ENCODE measurements around the gene NPEPPS.
"Not testable (repeated sequence)": the region's sequence is repeated elsewhere in the genome, so short reads cannot be mapped to it uniquely, and the experiment has no call there.

The NPEPPS gene, protein sequence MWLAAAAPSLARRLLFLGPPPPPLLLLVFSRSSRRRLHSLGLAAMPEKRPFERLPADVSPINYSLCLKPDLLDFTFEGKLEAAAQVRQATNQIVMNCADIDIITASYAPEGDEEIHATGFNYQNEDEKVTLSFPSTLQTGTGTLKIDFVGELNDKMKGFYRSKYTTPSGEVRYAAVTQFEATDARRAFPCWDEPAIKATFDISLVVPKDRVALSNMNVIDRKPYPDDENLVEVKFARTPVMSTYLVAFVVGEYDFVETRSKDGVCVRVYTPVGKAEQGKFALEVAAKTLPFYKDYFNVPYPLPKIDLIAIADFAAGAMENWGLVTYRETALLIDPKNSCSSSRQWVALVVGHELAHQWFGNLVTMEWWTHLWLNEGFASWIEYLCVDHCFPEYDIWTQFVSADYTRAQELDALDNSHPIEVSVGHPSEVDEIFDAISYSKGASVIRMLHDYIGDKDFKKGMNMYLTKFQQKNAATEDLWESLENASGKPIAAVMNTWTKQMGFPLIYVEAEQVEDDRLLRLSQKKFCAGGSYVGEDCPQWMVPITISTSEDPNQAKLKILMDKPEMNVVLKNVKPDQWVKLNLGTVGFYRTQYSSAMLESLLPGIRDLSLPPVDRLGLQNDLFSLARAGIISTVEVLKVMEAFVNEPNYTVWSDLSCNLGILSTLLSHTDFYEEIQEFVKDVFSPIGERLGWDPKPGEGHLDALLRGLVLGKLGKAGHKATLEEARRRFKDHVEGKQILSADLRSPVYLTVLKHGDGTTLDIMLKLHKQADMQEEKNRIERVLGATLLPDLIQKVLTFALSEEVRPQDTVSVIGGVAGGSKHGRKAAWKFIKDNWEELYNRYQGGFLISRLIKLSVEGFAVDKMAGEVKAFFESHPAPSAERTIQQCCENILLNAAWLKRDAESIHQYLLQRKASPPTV

DNA sequence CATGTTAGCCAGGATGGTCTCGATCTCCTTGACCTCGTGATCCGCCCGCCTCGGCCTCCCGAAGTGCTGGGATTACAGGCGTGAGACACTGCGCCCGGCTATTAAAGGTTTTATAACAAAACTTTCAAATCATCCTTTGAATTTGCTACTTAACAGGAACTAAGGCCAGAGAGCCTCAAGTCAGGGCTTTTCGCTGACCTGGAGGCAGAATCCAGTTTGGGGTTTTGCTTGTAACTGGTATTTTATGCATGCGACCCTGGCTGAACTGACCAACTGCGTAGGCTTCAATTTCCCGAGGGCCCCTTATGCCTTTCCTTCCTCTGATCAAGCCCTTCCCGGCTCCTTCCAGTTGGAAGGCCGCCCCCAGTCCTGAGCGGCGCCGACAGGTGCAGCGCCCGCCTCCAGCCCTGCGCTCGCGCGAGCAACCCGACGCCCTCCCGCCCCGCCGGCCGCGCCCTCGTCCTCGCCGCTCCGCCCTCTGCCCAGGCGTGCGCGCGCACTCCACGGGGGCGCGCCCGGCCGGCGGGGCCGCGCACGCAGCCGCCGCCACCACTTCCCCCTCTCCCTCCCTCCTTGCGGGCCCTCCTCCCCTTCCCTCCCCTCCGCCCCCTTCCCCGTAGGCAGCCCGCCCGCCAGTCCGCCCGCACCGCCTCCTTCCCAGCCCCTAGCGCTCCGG, at the start of gene NPEPPS:
NPEPPS (plus strand) TSS at position 552 of the 676 bp plus-strand sequence. CDS start 193 bp downstream, outside the sequence.
- peak; percentile 95 for DNase-seq

DNA sequence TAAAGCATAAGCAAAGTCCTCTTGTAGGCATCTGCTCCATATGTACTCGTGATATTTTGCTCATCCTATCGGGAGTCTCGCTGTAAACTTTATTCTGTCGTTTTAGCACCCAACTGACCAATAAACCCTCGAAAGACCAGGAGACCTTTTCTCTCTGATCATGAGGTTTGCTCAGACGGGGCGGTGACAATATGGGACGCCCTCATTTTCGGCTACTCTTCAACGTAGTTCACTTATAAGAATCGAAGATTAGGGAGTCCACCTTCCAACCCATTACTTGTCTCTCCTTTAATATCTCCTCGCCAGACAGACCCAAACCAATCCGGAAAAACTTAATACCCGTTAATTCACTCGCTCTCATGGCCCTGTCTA, 39.1 kb upstream of the NPEPPS start:
- DNase-seq, result not testable (repeated sequence)

DNA sequence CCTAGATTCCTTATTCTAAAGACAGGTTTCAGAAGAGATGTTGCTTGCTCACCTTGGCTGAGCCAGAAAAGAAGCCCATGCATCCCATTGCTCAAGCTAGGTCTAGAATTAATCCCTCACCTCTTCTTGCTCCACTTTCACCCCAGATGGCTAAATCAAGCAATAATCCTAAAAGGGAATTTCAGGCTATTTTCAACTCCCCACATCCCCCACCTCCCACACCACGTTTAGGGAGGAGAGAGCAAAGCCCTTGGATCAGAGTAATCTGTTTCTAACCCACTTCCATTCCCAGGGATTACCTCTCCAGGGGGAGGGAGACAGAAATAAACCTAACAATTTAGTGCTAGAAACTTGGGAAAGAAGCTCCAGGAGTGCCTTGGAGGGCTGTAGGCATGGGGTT, 31.8 kb upstream of the NPEPPS start:
- DNase-seq, result not testable (repeated sequence)

DNA sequence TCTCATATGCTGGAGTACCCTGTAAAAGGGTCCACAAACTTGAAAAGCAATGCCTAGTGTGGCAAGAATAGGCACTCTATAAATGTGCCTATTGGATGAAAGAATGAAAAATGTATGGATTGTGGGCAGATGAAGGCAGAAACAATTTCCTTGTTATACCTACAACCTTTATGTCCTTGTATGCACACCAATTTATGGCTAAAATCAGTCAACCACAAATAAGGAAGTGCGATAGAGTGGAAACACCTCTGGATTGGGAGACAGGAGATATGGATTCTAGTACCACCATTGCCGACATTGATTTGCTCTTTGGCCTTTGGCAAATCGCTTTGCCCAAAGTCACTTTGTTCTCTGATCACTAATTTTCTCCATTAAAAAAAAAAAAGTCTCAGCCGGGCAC, 31.4 kb upstream of the NPEPPS start:
- not testable (repeated sequence) for DNase-seq

DNA sequence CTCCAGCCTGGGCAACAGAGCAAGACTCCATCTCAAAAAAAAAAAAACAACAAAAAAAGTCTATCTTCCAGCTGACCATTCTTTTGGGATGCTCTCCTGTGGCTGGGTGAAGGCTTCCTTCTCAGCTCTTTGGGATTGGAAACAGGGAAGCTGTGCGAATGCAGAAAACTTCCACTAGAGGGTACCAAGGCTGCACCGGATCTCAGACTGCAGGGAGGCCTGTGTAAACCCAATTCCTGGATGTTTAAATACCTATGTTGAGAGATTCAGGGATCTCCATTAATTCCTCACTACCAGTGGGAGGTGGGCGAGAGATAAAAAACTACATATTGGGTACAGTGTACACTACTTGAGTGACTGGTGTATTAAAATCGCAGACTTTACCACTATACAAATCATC, 30.3 kb upstream of the NPEPPS start:
- DNase-seq, result peak; percentile 47

DNA sequence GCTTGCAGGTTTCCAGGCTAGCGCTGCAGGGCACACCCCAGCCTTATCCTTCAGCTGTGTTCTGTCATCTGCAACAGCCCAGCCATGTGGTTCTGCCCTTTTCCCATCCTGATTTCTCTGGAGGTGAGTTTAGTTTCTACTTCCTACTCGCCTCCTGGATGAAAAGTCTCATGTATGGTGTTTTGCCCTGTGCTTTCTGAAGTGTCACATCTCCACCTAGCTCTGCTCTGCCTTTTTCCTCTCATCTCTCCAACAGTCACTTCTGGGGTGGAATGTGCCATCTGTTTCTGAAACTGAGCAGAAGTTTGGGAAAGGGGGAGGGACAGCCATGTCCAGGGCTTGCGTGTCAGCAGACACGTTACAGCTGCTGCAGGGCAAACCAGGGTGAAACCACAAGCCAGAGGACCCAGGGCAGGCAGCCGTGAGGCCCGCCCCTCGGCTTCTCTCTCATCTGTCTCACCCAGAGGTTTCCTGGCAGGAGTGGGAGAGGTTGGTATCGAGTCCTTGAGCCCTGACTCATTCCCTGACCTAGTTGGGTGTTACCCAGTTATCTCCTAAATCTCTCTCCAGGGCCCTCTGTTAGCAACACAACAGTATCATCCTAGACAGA, 28.7 kb upstream of the NPEPPS start:
- peak; percentile 5 for DNase-seq

DNA sequence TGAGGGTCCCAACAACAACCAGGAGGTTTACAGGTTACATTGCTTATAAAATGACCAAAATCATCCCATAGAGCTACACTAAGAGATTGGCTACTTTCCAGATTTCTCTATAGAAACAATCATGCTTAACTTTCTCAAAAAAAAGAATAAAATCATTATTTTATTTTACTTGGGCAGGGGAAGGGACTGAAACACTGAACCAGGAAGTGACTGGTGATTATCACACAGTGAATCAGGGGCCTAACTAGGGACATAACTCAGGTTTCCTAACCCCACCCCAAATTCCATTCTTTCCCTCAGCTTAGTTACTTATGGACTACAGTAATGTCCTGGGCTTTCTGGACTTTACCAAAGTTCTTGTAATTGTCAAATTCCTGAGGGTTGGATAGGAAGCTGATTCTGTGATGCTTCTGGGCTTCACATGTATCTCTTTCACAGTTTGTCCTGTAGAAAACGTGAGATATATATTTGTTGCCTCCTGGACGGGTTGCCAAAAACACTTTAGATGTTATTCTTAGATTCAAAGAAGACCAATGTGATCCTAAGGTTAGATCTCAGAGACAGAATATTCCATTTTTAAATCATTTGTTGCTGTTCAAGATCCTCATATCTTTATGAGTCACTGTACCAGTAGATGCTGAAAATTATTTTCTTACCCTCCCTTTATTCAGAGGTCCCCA, 28.0 kb upstream of the NPEPPS start:
- not testable (repeated sequence) for DNase-seq

DNA sequence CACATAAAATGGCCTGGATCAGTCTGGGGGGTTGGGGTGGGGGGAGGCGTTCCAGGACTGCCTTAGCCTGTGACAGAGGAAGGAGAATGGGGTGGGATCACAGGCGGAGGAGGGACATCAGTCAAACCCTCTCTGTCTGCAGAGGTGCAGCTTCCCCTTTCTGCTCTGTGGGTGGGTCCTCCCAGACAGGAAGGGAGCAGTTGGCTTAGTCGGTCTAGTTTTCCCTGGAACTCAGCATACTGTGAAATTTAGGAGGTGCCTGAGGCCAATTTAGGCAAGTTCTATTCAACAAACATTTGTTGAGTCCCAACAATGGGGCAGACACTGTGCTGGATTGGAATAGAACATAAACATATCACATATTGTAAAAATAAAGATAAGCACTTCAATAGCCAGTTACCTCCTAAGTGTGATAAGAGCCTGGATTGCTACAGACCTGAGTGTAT, 19.2 kb upstream of the NPEPPS start:
- DNase-seq, result peak; percentile 21

DNA sequence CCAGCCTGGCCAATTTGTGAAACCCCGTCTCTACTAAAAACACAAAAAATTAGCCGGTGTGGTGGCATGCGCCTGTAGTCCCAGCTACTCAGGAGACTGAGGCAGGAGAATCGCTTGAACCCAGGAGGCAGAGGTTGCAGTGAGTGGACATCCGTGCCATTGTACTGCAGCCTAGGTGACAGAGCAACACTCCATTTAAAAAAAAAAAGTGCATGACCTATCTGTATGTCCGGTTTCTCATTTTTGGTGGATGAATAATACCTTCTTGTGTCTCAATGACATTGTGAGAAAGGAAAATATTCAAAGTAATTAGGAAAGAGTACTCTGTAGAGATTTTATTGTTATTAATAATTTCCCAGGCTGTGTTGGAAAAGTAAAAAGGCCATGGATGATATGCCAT, 17.6 kb upstream of the NPEPPS start:
- not testable (repeated sequence) for DNase-seq

DNA sequence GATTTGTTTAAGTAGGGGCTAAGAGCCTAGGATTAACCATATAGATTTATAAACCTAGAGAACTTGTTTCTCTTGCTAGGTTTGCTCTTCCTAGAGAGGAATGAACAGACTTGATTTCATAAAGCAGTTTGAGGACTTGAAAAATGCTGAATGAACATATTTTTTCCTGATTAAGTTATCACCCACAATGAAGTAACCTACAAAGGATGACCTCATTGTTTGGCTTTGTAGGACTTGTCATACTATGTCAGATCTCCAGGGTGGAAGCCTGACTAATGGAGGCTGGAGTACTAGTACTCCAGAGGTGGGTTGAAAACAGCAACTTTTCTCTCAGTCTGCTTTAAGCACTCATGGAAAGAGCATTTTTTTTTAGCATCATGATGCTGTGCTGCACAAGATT, 12.0 kb upstream of the NPEPPS start:
- not testable (repeated sequence) for DNase-seq

DNA sequence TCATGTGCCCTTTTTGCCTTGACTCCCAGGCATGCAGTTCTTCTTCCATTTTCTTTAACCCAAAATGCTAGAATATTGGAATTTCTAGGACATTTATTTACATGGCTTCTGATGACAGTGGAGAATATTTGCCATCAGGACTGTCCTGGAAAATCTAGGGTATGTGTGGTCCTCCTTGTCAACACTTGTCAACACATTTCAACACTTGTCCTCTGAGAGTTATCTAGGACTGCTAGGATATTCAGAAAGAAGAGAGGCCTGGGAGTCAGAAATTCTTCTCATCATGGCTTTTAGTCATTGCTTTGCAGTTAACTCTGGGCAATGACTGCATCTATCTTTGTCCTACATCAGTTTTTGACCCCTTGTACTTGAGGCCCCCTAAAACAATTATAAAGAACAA, 11.5 kb upstream of the NPEPPS start:
- not testable (repeated sequence) for DNase-seq

DNA sequence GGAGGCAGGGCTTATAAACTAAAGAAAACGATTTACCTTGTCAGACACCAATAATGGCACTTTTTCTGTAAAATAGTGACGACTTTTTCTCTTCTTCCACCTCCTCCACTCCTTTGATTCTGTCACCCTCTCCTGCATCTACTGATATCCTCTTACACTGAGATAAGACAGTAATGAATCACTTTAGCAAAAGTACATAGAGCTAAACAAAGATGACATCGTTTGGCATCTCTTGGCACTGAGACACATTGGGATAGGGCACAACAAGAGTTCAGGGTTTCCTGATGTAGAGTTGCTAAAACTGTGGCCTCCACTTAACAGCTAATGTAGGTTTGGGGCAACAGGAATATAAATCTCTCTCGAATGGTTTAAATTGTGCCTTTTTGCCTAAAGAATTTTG, 10.6 kb upstream of the NPEPPS start:
- not testable (repeated sequence) for DNase-seq

DNA sequence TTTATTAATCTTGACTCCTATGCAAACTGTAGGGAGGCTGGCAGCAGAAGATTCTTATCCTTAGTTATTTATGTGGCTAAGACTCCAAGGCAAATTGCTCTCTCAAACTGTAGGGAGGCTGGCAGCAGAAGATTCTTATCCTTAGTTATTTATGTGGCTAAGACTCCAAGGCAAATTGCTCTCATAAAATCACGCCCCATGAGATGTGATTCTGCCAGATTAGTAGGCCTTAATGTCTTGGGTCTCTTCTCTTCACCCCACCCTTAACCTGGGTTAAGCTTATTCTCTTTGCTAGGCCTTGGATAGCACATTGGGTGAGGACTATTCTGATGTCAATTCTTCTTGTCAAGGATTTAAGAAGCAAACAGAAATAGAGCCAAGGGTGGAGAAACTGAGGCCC, 9.5 kb upstream of the NPEPPS start:
- DNase-seq, result not testable (repeated sequence)

DNA sequence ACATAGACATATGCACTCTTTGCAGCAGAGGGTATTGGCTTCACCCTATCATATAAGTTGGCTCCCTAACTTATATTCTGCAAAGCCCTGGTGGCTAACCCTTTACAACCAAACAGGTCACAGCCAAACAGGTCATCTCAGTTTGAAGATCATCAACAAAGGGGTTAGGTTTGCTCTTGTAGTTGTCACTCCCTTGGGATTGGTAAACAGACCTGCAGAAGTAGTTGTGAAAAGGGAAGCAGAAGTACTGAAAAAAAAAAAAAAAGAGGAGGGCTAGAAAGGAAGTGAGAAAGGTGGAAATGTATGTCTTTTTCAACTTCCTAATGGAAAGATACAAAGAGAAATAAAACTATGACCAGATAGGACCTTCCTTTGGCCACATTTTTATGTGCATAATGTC, 8.6 kb upstream of the NPEPPS start:
- not testable (repeated sequence) for DNase-seq

DNA sequence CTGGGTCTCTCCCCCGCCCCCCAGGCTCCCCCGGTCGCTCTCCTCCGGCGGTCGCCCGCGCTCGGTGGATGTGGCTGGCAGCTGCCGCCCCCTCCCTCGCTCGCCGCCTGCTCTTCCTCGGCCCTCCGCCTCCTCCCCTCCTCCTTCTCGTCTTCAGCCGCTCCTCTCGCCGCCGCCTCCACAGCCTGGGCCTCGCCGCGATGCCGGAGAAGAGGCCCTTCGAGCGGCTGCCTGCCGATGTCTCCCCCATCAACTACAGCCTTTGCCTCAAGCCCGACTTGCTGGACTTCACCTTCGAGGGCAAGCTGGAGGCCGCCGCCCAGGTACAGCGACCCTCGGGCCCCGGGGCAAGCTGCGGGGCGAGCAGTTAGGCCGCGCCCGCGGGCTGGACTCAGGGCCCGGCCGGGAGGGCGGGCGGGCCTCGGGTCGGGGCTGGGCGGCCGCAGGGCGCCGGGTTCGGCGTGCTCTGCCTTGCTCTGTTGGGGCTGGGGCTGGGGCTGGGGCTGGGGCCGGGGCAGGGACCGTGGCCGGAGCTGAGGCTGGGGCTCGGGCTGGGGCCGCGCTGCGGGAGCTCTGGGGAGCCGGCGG, 419 bp downstream of the NPEPPS start:
- peak; percentile 45 for DNase-seq

DNA sequence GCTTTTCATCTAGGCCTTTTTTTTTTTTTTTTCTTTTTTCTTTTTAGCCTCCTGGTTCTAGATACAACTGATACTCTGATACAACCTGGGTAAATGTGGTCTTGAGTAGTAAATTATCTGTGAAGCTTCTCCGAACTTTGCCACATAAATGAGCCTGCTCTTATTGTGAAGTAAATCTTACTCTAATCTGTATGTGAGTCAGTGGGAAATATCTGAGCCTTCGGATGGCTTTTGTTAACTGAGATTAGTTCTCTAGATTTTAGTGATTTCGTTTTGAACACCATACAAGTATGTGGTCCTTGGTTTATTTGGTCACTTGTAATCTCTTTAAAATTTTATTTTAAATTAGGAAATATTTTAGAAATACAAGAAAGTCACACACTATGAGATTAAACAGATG, 8.2 kb downstream of the NPEPPS start:
- not testable (repeated sequence) for DNase-seq

DNA sequence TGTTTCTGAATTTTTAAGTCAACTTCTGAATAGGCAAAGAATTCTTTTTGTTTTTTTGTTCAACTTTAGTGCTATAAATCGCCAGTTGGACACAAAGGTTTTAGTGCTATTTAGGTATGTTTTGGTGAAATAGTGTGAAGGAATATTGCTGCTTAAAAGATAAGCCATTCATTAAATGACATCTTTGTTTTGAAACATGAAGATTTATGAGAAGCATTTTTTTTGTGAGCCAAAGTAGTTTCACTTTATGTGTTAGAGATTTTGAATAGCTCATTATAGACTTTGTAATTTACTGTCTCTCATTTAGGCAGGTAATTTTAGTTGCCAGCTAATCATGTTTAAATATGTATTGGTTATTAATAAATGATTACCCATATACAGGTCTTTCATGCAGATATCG, 10.8 kb downstream of the NPEPPS start:
- not testable (repeated sequence) for DNase-seq

DNA sequence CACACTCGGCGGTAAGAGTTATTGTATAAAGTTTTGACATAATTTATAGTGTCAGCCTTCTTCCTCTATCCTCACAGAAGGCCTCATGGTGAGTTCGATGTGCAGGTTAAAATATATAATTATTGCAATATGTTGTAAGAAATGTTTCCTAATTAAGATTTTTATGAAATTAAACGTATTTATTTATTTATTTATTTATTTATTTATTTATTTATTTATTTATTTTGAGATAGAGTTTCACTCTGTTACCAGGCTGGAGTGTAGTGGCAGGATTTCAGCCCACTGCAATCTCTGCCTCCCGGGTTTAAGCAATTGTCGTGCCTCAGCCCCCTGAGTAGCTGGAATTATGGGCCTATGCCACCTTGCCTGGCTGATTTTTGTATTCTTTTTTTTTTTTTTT, 13.4 kb downstream of the NPEPPS start:
- DNase-seq, result not testable (repeated sequence)

DNA sequence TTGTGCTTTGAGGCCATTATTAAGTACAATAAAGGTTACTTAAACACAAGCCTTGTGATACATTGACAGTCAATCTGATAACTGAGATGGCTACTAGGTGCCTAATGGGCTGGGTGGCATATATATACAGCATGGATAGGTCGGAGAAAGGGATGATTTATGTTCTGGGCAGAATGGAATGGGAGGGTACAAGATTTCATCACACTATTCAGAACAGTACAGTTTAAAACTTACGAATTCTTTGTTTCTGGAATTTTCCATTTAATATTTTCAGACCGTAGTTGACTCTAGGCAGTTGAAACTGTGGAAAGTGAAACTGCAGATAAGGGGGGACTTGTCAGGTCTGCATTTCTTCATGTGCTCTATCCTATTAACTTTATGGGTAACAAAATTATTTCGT, 23.8 kb downstream of the NPEPPS start:
- DNase-seq, result not testable (repeated sequence)

DNA sequence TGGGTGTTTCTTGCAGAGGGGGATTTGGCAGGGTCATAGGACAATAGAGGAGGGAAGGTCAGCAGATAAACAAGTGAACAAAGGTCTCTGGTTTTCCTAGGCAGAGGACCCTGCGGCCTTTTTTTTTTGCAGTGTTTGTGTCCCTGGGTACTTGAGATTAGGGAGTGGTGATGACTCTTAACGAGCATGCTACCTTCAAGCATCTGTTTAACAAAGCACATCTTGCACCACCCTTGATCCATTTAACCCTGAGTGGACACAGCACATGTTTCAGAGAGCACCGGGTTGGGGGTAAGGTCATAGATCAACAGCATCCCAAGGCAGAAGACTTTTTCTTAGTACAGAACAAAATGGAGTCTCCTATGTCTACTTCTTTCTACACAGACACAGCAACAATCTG, 25.2 kb downstream of the NPEPPS start:
- not testable (repeated sequence) for DNase-seq

DNA sequence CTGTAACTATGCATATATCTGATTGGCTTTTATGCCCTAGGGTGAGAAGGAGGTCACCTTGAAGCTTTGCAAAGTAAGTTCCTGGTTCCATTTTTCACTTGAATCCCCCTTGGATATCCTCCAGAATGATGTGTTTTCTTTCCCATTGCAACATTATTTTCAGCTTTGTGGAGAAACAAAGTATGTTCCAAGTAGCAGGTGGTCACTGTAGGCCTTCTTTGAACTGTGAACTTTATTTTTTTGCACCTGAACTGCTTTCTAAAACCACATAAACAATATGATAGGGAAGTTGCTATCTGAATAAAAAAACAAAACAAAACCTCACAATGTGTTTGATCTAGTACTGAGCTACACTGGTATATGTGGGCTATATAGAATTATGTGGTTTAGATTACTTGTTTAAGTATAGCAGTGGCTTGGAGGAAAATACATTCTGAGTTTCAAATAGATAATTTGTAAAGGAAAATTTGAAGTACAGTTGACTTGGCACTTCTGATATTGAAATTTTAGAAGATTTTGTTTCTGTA, 29.7 kb downstream of the NPEPPS start:
- DNase-seq, result not testable (repeated sequence)

Measured in NCI-H69 (cell line).